ENCODE measurements around the gene SPATA24.

GRCh38 chr5:139381837-139382761 lies 21.8 kb downstream of the SPATA24 start:
- no peak for TF ChIP-seq CTCF (IDR thresholded peaks at IDR 0.05)
- no peak for TF ChIP-seq POLR2A (IDR thresholded peaks at IDR 0.05)
- TF ChIP-seq POLR2AphosphoS5 (IDR thresholded peaks at IDR 0.05), result no peak

Measured in stomach (tissue), 4 donors.